GM23248 (cell line): ENCODE measurements around the gene NEFH.

Source experiments
- EZH2 ChIP-seq: fragments of 200-600 bp; sonication (generic); IDR thresholded peaks from 2 replicates; pipeline ENCODE4 v1.6.1; 2018; ENCODE audit warnings: antibody characterized with exemption, mild to moderate bottlenecking; ENCODE audit not compliant: insufficient read depth, poor library complexity, severe bottlenecking
- EZH2phosphoT487 ChIP-seq: fragments of 200-600 bp; sonication (generic); IDR thresholded peaks from 2 replicates; pipeline ENCODE4 v1.6.1; 2018; ENCODE audit warnings: antibody characterized with exemption, moderate library complexity, mild to moderate bottlenecking, low read depth; ENCODE audit not compliant: insufficient read depth

DNA sequence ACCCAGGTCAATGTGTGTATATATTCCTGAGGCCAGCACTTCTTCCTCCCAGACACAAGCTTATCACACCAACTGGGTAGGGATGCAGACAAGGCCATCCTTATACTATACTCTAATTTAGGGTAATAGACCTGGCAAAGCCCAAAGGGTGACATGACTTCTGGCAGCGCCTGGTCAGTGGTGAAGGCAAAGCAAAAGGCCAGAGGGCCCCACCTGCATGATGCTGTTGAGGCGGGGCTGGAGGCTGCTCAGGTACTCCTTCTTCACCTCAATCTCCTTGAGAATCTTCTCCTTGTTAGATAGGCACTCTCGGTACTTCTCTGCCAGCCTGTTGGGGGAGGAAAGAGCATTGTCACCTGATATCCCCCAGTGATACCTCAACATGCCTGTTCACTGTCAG lies 56.4 kb downstream of the NEFH start:
- TF ChIP-seq EZH2: no peak
- TF ChIP-seq EZH2phosphoT487: no peak
